GM20431 (cell line): ENCODE results near the gene AFF2.

Source experiments
- in situ Hi-C: fragments of 300-500 bp; cut with MseI, MboI; formaldehyde crosslinking; loops from one replicate; pipeline ENCODE4 v1.15.0; 2020; ENCODE audit warnings: low sequenced_read_pairs; ENCODE audit not compliant: unreplicated experiment

AFF2 gene

DNA sequence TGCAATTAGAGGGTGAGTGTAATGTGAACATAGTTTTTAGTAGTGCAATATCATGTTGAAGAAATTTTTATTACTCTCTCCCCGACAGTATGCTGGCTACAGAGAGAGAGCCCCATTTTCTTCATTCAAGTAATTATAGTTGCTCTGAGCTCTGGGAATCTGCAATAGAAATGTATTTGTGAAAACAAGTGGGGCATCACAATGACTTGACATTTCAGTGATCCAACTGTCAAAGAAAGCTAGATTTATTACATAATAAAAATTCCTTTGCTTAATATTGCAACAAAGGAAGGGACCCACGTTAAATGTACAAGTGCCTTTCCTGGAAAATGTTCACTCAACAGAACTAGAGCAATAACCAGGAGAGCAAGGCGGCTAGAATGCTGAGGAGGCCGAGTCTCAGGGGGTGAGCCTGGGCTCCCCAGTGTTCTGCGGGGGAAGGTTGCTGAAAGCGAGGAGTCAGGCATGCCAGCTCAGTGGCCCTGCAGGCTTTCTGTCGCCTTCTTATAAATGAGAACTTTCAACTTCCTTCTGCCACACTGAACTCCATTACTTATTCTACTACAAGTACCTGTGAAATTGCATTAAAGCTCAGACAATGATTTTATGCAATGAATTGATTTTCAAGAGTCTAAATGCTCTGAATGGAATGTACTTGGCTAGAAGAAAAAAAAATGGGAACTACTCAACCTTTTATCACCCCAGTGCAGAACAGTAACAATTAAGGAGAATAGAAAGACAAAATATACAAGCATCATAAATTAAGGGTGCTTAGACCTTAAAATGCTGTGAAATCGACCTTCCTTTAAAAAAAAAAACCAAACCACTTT is 476.4 kb downstream of the AFF2 start:
- in situ Hi-C loops = no loop called here

DNA sequence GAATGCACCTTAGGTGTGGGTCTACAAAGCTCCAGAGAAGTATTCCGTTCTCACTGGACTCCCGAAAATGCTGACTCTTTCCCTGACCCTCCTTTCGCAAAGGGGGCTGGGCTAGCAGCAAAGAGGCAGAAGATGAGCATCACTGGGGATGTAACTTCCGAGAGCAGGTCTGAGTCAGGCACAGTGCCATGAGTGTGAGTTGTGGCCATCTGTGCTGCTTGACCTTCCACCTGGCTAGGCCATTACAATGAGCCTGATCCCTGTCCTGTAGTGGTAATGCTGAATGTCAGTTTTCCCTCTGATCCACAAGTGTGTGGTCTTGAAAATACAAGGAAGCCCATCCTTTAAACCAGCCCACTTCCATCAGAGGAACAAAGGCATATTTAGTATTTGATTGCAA is 479.4 kb downstream of the AFF2 start:
- in situ Hi-C loops = no loop called here

DNA sequence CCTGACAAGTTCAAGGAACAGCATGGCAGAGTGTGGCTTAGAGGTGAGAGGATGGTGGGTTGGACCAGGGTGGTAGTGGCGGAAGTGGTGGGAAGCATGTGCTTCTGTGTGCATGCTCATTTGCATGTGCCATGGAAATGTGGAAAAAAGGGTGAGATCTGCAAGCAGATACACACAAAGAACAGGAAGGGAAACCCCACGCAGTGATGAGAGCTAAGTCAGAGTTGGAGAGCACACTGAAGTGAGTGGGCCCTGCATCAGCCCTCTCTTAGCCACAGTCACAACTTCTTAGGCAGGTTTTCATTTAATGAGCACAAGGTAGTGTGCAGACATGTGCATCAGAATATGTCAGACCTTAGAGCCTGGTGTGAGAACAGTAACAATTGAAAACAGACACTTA is 483.8 kb downstream of the AFF2 start:
- in situ Hi-C loops = no loop called here

DNA sequence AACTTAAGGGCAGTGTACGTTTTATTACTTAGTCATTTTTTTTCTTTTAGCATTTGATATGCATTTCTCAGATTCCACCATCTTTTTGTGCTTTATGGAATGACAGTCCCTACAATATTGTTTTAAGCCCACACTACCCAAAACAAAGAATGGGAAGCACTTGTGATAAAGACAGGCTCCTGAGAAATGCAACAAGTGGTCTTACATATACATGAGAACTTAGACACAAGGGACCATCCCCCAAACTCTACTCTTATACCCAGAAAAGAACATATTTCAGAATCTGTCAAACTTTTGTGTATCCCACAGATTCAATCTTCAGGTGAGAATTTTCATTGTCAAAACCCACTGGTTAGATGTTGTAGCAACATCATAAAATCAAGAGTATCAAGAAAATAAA is 491.1 kb downstream of the AFF2 start:
- in situ Hi-C loops = no loop called here

DNA sequence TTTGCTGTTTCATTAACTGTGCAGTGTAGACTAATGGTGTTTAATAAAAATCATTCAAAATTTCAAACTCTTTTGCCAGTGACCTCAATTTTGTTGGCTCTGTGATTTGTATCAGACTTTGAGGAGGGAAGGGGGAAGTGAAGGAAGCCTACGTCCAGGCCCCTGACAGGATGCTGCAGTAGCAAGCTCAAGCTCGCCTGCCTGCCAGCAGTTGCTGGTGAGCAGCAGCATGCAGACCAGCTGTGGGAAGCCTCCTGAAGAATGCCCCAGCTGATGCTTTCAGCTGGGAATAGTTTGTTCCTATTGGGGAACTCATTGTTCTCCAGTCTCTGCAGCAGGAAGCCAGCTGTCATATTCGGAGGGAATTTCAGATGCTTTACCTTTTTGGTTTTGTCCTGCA is 495.2 kb downstream of the AFF2 start:
- in situ Hi-C loops = no loop called here

DNA sequence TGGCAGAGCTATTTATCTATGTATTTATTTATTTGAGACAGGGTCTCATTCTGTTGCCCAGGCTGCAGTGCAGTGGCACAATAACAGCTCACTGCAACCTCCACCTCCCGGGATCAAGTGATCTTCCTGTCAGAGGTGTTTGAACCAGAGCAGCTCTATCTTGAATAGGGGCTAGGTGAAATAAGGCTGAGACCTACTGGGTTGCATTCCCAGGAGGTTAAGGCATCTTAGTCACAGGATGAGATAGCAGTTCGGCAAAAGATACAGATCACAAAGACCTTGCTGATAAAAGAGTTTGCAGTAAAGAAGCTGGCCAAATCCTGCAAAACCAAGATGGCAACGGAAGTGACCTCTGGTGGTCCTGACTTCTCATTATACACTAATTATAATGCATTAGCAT is 501.9 kb downstream of the AFF2 start:
- in situ Hi-C loops = no loop called here

DNA sequence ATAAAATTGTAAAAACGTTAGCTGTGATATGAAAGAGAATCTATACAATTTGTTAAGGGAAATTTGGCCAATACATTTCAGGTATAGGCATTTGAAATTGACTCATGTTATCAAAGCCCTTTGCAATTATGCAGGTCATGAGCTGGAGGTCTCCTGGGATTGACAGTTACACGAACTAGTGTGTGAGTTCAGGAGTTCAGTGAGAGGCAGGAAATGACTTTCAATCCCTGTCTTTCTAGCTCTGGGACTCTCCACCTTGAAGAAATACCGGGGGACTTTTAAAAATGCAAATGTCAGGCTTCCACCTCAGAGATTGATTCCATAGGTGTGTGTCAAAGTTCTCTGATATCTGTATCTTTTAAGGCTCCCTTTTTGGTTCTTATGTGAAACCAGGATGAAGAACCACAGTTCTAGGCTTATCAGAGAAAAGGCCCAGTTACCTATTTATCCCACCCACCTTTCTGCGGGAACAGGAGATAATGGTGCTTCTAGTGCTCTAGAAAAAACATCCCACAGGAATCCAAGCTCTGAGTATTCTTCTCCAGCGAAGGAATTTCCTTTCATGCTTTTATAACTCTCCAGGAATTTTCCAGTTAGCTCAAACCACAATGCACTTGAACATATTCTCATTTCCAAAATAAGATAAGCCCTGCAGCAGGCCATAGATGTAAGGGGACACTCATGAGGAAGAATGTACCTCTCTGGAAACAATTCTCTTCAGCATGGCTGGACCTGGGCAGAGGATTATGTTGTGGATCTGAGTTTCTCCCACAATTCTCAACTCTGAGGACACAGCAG is 503.6 kb downstream of the AFF2 start:
- in situ Hi-C loops = no loop called here

DNA sequence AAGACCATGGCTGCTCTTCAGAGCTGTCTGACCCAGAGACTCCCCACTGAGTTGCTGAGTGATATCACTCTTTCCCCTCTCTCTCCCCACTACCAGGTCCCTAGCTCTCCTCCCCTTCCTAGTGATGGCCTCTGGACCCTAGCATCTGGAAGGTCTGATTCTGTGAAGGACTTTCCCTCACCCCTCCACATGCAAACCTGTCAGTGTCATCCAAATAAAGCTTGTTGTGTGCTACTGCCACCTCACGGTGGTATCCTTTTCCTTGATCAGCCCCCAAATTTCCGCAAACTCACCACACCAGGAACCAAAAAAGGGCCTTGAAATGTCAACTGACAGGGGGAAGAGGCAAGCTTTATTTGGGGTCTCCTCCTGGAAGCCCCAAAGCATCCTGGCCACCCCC is 504.5 kb downstream of the AFF2 start:
- in situ Hi-C loops = no loop called here

DNA sequence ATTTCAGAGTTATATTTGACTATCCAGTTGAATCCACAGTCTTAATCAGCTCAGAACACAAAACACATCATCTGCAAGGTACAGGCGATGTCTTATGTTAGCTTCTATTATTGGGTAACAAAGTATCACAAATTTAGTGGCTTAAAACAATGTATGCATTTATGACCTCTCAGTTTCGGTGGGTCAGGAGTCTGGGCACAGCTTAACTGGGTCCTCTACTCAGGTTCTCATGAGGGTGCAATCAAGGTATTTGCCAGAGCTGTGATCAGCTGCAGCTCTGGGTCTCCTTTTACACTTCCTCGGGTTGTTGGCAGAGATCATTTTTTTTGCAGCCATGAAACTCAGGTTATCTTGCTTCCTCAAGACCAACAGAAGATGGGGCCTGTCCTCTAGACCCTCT is 505.8 kb downstream of the AFF2 start:
- in situ Hi-C loops = no loop called here

DNA sequence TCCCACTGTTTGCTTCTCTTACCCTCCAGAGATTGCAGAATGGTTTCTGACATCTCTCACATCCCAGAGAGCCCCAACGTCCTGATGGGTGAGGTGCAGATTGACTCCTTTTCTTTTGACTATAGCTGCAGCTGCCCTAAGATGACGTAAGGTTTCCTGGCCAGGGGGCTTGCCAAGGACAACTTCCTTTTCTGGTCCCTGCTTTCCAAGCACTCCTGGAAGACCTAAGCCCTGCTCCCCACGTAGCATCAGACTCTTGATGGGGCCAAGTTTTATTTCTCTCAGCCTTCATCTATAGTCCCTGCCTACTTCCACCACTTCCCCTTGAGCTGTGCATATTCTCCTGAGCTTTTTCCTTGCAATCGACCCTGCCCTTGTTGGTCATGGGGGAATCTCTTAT is 507.0 kb downstream of the AFF2 start:
- in situ Hi-C loops = no loop called here

DNA sequence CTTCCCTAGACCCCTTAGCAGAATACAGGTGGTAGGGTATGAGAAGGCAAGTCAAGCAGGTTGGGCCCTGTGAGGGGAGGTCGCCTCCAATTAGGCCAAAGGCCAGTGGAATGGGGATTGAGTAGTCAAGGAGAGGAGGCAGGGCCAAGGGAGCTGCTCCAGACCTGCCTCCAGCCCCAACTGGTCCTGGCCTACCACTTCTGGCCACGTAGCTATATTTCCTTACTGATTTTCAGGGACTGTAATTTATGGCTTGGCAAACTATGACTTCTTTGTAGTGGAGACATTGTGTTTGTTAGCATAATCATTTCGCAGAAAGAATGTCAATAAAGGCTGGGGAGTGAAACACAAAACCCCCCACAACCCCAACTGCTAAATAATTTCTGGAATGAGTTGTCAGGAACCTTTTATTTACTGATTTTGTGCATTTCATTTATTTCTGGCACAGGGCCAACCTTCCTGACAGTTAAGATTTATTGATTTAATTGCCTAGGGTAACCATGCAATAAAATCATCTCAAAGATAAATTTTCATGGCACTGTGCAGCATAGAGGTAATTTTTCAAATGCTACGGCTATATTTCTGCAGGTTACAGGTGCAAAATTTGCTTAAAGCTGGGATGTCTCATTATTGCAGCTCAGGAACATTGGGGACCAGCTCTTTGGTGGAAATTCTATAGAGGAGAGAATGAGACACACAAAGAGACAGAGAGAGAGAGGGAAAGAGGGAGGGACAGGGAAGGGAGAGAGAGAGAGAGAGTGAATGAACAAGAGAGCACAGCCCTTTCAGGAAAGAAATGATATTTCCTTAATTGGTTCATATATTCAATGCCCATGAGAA is 509.8 kb downstream of the AFF2 start:
- in situ Hi-C loops = no loop called here

DNA sequence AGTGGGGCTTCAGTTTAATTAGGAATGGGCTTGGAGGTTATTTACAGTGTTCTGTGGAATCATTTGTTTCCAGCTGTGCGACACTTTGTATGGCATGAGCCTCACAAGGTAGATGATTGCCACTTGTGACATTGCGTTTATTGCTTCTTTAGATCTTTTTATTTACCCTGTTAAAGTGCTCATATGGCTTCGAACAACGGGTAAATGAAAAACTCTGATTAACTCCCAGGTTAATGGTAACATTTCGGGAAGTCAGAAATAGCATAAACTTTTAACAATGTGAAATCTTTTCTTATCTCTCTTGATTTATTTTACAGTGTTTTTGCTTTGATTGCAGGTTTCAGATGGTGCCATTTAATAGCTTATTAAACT is 510.4 kb downstream of the AFF2 start:
- in situ Hi-C loops = no loop called here

DNA sequence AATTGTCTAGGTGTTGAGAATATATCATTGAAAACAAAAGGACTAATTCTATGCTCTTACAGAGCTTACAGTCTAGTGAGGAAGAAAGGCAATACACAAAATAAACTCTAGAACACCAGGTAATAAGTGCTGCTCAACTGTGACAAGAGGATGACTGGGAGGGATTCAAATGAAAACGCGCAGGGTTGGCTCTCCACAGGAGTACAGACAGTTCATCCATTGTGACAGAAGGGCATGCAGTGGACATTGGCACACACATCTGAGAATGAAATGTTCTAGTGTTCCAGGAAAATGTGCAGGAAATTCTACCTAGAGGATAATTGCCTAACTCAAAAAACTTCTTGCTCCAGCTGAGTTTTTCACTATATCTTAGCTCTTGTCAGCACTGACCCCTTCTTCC is 512.7 kb downstream of the AFF2 start:
- in situ Hi-C loops = no loop called here

DNA sequence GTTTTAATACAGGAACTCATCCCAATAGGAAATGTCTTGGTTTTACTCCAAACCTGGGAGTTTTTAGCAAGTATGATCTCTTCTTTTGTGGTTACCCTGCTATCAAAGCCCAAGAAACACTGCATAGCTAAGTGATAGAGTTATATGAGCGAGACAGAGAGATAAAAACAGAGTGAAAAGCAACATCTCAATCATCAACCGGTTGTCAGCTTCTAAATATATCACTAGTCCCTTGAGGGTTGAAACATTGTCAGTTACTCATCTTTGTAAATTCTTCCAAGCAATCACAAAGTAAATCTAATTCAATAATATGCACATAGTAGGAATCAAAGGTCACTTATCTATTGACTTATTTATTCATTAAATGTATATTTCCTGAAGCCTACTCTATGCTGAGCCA is 520.7 kb downstream of the AFF2 start:
- in situ Hi-C loops = no loop called here

DNA sequence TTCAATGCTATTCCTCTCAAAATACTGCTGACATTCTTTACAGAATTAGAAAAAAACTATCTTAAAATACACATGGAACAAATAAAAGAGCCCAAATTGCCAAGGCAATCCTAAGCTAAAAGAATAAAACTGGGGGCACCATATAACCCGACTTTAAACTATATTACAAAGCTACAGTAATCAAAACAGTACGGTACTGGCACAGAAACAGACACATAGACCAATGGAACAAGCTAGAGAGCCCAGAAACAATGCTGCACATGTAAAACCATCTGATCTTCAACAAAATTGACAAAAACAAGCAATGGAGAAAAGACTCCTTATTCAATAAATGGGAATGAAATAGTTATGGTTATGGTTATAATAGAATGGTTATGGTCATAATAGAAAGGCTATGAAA is 522.1 kb downstream of the AFF2 start:
- in situ Hi-C loops = no loop called here

DNA sequence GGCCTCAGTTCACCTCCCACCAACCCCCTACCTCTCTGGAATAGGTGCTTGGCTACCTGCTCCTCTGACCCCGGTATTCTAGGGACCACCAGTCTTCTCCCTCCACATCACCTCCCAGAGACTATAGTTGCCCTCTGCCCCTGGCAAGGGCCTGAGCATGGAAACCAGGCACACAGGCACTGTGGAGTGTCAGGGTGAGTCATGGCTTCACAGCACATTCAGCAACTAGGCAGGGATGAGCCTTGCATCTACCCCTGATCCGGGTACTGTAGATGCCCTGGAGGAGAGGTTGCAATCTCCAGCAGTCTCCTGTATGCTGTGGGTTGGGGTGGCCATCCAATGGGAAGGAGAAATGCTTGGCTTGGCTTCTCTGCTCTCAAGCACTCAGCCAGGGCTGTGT is 532.0 kb downstream of the AFF2 start:
- in situ Hi-C loops = no loop called here

DNA sequence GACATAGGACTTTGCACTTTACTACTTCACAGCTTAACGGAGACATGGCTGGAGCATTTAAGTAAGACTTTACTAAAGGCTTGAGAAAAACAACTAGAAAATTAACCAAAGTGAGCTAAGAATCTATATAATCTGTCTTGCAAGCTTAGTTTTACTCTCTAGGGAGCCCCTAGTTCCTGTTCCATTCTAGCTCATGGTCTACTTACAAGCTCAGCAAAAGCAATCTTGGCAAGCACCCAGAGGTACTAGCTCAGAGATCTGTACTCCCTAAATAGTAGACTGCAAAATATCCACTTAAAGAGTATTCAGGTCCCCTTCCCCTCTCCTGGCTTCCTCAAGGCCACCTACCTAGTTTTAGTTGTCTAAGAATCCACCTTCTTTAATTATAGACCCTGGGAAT is 535.7 kb downstream of the AFF2 start:
- in situ Hi-C loops = no loop called here

DNA sequence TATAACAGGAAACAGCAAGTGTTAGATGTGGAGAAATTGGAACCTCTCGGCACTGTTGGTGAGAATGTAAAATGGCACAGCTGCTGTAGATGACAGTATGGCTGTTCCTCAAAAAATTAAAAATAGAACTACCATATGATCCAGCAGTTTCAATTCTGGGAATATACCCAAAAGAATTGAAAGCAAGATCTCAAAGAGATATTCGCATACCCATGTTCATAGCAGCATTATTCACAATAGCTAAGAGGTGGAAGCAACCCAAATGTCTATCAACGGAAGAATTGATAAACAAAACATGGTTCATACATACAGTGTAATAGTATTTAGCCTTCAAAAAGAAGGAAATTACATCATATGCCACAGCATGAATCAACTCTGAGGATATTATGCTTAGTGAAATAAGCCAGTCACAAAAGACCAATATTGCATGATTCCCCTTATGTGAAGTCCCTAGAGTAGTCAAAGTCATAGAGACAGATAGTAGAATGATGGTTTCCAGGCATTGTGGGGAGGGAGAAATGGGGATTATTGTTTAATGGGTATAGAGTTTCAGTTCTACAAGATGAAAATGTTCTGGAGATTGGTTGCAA is 537.0 kb downstream of the AFF2 start:
- in situ Hi-C loops = no loop called here

DNA sequence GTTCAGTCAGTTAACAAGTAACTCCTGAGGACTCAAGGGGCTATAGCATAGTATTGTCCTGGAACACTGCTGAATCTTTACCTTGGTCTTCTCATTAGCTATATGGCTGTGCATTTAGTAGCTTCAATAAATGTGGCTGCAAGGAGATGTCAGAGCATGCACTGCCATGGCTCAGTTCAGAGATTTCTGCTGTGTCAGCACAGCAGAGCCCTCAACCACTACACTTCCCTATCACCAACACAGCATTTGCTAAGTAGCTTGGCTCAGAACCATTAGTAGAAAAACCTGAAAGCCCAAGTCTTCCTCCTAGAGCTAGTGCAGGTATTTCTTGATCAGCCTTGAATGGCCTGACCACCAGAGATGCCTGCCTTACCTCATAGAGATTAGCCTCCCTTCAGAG is 538.6 kb downstream of the AFF2 start:
- in situ Hi-C loops = no loop called here

DNA sequence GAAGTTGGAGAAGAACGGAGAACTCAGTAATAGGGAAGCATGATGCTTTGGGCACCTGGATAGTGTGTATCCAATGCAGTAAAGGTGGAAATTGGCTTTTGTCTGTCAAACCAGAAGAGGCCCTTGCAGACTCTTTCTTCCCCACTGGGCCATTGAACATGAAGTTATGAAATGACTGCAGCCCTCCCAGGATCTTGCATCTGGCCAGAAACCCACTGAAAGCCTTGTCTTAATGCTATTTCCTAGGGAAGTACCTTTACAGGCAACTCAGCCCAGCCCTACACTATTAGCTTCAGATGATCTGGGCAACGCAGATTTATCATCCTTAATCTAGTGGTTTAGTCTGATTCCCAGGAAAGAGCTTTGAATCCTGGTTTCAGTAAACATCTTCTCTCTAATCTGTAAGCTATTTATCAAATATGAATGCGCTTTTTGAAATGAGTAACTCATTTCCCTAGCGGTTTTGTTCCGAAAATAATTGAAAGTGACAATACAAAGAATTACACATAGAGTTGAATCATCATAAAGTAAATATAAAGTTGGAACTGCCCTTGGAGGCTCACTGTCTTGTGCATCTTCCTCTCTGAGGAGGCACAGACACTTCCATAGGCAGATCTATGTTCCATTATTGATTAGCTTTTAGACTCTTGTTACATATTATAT is 540.6 kb downstream of the AFF2 start:
- in situ Hi-C loops = no loop called here
